Measurements from ENCODE around the gene CHTF18. TPM values are rescaled to one million over a fixed set of nuclear protein-coding genes. Genes with fewer than 3 reads are reported as not detected.

The CHTF18 gene
- total RNA-seq, 1 donor from 2014 or later: 56.8 TPM

DNA sequence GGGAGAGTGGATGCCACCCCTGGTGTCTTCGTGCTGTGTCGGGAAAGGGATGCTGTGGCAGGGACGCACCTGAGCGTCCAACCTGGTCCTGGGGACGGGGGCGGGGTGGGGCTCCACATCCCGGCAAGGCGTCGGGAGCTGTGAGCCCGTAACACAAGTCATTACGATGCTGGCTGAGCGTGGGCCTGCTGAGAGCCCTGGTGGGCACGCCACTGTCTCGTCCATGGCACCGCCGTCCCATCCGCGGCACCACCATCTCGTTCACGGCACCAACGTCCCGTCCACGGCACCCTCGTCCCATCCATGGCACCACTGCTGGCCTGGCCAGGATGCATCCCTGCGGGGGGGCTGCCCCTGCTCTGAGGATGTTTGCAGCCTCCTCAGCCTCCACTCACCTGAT is 36.2 kb downstream of the CHTF18 start:
- TF ChIP-seq CTCF (IDR thresholded peaks at IDR 0.05; ENCODE audit: unreplicated experiment): no peak
- H3K27me3 Mint-ChIP-seq (ENCODE audit: unreplicated experiment): no peaks in the 10 kb centered on the region
- H3K27ac Mint-ChIP-seq (ENCODE audit: unreplicated experiment): no peak overlapping the region
- DNase-seq (ENCODE audit: low spot score): no peak
- no peak overlapping the region for H3K4me3 Mint-ChIP-seq (ENCODE audit: unreplicated experiment)
- no peaks in the 10 kb centered on the region for H3K36me3 Mint-ChIP-seq (ENCODE audit: low read depth, unreplicated experiment)
- no peaks in the 10 kb centered on the region for H3K9me3 Mint-ChIP-seq (ENCODE audit: unreplicated experiment)
- no peaks in the 10 kb centered on the region for H3K4me1 Mint-ChIP-seq (ENCODE audit: unreplicated experiment)

DNA sequence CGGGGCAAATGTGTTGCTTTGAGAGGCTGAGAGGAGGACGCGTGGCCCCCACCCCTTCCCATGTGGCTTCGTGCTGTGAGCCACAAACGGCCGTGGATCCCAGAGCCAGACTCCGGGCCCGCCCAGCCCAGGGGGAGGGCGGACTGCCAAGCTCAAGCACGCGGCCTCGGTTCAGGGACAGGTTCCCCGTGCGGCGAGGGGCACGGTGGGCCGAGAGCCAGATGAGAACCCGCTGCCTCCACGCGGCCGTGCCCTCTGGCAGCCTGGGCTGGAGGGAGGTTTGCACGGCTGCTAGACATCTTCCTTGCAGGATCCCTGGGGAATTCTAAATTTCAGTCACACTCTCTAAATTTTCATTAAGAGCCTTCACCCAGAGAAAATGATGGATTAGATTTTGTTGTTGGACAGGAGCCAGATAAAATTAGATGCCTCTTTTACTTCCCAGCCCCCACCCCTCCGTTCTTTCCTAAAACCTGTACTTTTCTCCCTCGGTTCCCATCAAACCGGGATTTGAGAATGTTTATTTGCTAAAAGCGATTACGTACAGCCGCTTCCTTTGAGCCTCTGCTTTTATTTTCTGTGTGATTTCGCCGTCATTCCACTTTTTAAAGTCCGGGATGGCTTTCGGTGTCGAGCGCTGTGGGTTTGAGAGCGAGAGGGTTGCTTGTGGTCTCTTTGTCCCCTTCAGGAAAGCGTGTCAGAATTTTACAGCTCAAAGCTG is 37.1 kb downstream of the CHTF18 start:
- no peak for DNase-seq (ENCODE audit: low spot score)

DNA sequence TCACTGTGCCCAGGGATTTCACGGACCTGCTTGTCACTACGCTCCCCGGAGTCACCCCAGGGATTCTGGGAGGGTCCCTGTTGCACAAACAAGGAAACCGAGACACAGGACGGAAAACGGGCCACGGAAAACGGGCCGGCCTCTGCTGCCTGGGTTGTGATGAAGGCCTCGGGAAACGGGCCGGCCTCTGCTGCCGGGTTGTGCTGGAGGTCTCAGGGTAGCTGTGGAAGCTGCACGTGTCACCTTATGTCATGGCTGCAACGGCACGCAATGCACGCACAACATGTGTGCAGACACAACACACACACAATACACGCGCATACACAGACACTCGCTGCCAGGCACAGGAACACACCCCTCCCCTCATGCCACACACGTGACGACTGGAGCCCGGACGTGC is 39.1 kb downstream of the CHTF18 start:
- no peaks in the 10 kb centered on the region for H3K36me3 Mint-ChIP-seq (ENCODE audit: low read depth, unreplicated experiment)

More for the DNA sequence above, 37.1 kb downstream of the CHTF18 start:
- H3K27me3 Mint-ChIP-seq (ENCODE audit: unreplicated experiment): peaks cover 4% of the 10 kb centered on the region
- H3K27ac Mint-ChIP-seq (ENCODE audit: unreplicated experiment): no peak overlapping the region
- no peaks in the 10 kb centered on the region for H3K9me3 Mint-ChIP-seq (ENCODE audit: unreplicated experiment)
- peak overlapping the region; percentile 51 for H3K4me3 Mint-ChIP-seq (ENCODE audit: unreplicated experiment)
- H3K36me3 Mint-ChIP-seq (ENCODE audit: low read depth, unreplicated experiment): no peaks in the 10 kb centered on the region
- H3K4me1 Mint-ChIP-seq (ENCODE audit: unreplicated experiment): no peaks in the 10 kb centered on the region
- TF ChIP-seq CTCF (IDR thresholded peaks at IDR 0.05; ENCODE audit: unreplicated experiment): no peak

GRCh38 chr16:828891-829290 is 40.5 kb downstream of the CHTF18 start:
- Mint-ChIP-seq H3K4me3 (ENCODE audit: unreplicated experiment) (no peak overlapping the region), H3K27ac (ENCODE audit: unreplicated experiment) (no peak overlapping the region), H3K9me3 (ENCODE audit: unreplicated experiment) (no peaks in the 10 kb centered on the region), H3K27me3 (ENCODE audit: unreplicated experiment) (peaks cover 9% of the 10 kb centered on the region), H3K4me1 (ENCODE audit: unreplicated experiment) (no peaks in the 10 kb centered on the region), H3K36me3 (ENCODE audit: low read depth, unreplicated experiment) (no peaks in the 10 kb centered on the region)
- no peak for DNase-seq (ENCODE audit: low spot score)
- no peak for TF ChIP-seq CTCF (IDR thresholded peaks at IDR 0.05; ENCODE audit: unreplicated experiment)

More for the DNA sequence above, 39.1 kb downstream of the CHTF18 start:
- no peaks in the 10 kb centered on the region for H3K9me3 Mint-ChIP-seq (ENCODE audit: unreplicated experiment)
- H3K27me3 Mint-ChIP-seq (ENCODE audit: unreplicated experiment): peaks cover 4% of the 10 kb centered on the region
- no peak overlapping the region for H3K27ac Mint-ChIP-seq (ENCODE audit: unreplicated experiment)
- no peak for TF ChIP-seq CTCF (IDR thresholded peaks at IDR 0.05; ENCODE audit: unreplicated experiment)
- no peak for DNase-seq (ENCODE audit: low spot score)
- no peak overlapping the region for H3K4me3 Mint-ChIP-seq (ENCODE audit: unreplicated experiment)
- no peaks in the 10 kb centered on the region for H3K4me1 Mint-ChIP-seq (ENCODE audit: unreplicated experiment)

- DNase-seq (ENCODE audit: low spot score): no peak
- Mint-ChIP-seq H3K4me1 (ENCODE audit: unreplicated experiment) (no peaks in the 10 kb centered on the region), H3K4me3 (ENCODE audit: unreplicated experiment) (no peak overlapping the region), H3K36me3 (ENCODE audit: low read depth, unreplicated experiment) (no peaks in the 10 kb centered on the region), H3K9me3 (ENCODE audit: unreplicated experiment) (no peaks in the 10 kb centered on the region), H3K27me3 (ENCODE audit: unreplicated experiment) (peaks cover 10% of the 10 kb centered on the region), H3K27ac (ENCODE audit: unreplicated experiment) (no peak overlapping the region)
- no peak for TF ChIP-seq CTCF (IDR thresholded peaks at IDR 0.05; ENCODE audit: unreplicated experiment)
Observed at GRCh38 chr16:830107-830870, 41.9 kb downstream of the CHTF18 start.
